ENCODE data around the gene UBR4. TPM values are rescaled to one million over a fixed set of nuclear protein-coding genes. Genes with fewer than 3 reads are reported as not detected.
"Not testable (repeated sequence)": the region's sequence is repeated elsewhere in the genome, so short reads cannot be mapped to it uniquely, and the experiment has no call there.

The UBR4 gene
- total RNA-seq, 2 donors from 2014 or later: 148 to 151 TPM

DNA sequence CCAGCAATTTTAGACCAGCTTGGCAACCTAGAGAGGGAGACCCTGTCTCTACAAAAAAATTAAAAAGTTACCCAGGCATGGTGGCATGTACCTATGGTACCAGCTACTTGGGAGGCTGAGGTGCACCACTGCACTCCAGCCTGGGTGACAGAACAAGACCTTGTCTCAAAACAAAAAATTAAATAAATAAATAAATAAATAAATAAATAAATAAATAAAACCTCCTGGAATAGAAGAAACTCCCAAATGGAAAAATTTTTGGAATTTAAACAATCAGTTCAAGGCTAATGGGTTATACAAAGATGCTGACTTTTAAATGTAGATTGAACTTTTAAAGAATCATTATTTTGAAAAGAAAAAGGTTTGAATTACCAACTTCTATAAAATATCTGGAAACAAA, 22.2 kb downstream of the UBR4 start:
- Mint-ChIP-seq H3K4me1 (no peaks in the 10 kb centered on the region), H3K4me3 (no peak overlapping the region), H3K9me3 (no peaks in the 10 kb centered on the region), H3K36me3 (ENCODE audit: low read depth) (peaks cover 84% of the 10 kb centered on the region), H3K27ac (no peak overlapping the region), H3K27me3 (ENCODE audit: insufficient read depth) (no peaks in the 10 kb centered on the region)
- Histone ChIP-seq H3K27me3 (ENCODE audit: control insufficient read depth, insufficient read depth, low read length, poor library complexity, severe bottlenecking) (no peaks in the 10 kb centered on the region), H3K9ac (ENCODE audit: extremely low read depth, low read length, poor library complexity, severe bottlenecking) (no peak overlapping the region), H3K36me3 (ENCODE audit: control insufficient read depth, insufficient read depth, low read length) (peaks cover 95% of the 10 kb centered on the region), H3K27ac (ENCODE audit: low read depth, low read length) (no peak overlapping the region), H3K4me1 (ENCODE audit: control insufficient read depth, insufficient read depth, low read length) (no peaks in the 10 kb centered on the region), H3K4me3 (ENCODE audit: low read length) (no peak overlapping the region), H3K9me3 (ENCODE audit: control insufficient read depth, low read length) (no peaks in the 10 kb centered on the region)
- TF ChIP-seq, protein P1, sequence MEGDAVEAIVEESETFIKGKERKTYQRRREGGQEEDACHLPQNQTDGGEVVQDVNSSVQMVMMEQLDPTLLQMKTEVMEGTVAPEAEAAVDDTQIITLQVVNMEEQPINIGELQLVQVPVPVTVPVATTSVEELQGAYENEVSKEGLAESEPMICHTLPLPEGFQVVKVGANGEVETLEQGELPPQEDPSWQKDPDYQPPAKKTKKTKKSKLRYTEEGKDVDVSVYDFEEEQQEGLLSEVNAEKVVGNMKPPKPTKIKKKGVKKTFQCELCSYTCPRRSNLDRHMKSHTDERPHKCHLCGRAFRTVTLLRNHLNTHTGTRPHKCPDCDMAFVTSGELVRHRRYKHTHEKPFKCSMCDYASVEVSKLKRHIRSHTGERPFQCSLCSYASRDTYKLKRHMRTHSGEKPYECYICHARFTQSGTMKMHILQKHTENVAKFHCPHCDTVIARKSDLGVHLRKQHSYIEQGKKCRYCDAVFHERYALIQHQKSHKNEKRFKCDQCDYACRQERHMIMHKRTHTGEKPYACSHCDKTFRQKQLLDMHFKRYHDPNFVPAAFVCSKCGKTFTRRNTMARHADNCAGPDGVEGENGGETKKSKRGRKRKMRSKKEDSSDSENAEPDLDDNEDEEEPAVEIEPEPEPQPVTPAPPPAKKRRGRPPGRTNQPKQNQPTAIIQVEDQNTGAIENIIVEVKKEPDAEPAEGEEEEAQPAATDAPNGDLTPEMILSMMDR (conservative IDR thresholded peaks at IDR 0.05): no peak
- DNase-seq: no peak

DNA sequence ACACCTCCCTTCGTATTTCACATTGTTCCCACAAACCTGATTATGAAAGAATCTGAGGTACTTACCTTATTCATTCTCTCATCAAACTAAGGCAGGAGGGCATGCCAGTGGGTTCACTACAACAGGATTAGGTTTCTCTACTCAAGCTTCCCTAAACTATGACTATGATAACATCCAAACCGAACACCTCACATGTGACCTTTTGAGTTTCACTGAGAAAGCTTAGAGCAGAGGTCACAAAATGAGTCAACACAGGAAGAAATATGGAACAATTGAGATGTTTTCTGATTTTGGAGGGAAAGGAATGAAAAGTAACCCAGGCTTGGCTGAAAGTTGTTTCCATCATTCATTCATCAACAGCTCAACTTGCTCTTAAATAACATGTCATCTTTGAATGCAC, 24.1 kb downstream of the UBR4 start:
- Mint-ChIP-seq H3K27ac (no peak overlapping the region), H3K36me3 (ENCODE audit: low read depth) (peaks cover 83% of the 10 kb centered on the region), H3K4me1 (no peaks in the 10 kb centered on the region), H3K9me3 (no peaks in the 10 kb centered on the region), H3K4me3 (no peak overlapping the region), H3K27me3 (ENCODE audit: insufficient read depth) (no peaks in the 10 kb centered on the region)
- H3K4me1 ChIP-seq (ENCODE audit: control insufficient read depth, insufficient read depth, low read length): no peaks in the 10 kb centered on the region
- no peaks in the 10 kb centered on the region for H3K9me3 ChIP-seq (ENCODE audit: control insufficient read depth, low read length)
- WGBS, 2 experiments (ENCODE audit: insufficient coverage in 1 of 2, insufficient read length in 1 of 2): 100% methylated on average over 2 of the region's 2 CpGs
- H3K27me3 ChIP-seq (ENCODE audit: control insufficient read depth, insufficient read depth, low read length, poor library complexity, severe bottlenecking): no peaks in the 10 kb centered on the region
- no peak overlapping the region for H3K4me3 ChIP-seq (ENCODE audit: low read length)
- H3K27ac ChIP-seq (ENCODE audit: low read depth, low read length): no peak overlapping the region
- no peak for DNase-seq
- peaks cover 95% of the 10 kb centered on the region for H3K36me3 ChIP-seq (ENCODE audit: control insufficient read depth, insufficient read depth, low read length)
- TF ChIP-seq, protein P1 (conservative IDR thresholded peaks at IDR 0.05): no peak
- no peak overlapping the region for H3K9ac ChIP-seq (ENCODE audit: extremely low read depth, low read length, poor library complexity, severe bottlenecking)

DNA sequence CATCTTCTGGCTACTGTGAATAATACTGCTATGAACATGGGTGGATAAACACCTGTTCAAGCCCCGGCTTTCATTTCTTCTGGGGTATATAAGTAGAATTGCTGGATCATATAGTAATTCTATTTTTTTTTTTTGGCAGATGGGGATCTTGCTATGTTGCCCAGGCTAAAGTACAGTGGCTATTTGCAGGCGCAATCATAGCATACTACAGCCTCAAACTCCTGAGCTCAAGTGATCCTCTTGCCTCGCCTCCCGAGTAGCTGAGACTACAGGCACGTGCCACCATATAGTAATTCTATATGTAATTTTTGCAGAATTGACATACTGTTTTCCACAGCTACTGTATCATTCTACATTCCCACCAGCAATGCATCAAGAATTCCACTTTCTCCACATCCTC, 27.8 kb downstream of the UBR4 start:
- no peak for DNase-seq
- Mint-ChIP-seq H3K4me3 (no peak overlapping the region), H3K36me3 (ENCODE audit: low read depth) (peaks cover 78% of the 10 kb centered on the region), H3K27ac (no peak overlapping the region), H3K4me1 (no peaks in the 10 kb centered on the region), H3K27me3 (ENCODE audit: insufficient read depth) (no peaks in the 10 kb centered on the region), H3K9me3 (no peaks in the 10 kb centered on the region)
- TF ChIP-seq, protein P1 (conservative IDR thresholded peaks at IDR 0.05): no peak
- Histone ChIP-seq H3K9me3 (ENCODE audit: control insufficient read depth, low read length) (no peaks in the 10 kb centered on the region), H3K4me1 (ENCODE audit: control insufficient read depth, insufficient read depth, low read length) (no peaks in the 10 kb centered on the region), H3K4me3 (ENCODE audit: low read length) (no peak overlapping the region), H3K27me3 (ENCODE audit: control insufficient read depth, insufficient read depth, low read length, poor library complexity, severe bottlenecking) (no peaks in the 10 kb centered on the region), H3K9ac (ENCODE audit: extremely low read depth, low read length, poor library complexity, severe bottlenecking) (no peak overlapping the region), H3K36me3 (ENCODE audit: control insufficient read depth, insufficient read depth, low read length) (peaks cover 99% of the 10 kb centered on the region), H3K27ac (ENCODE audit: low read depth, low read length) (no peak overlapping the region)
- 94 to 100% methylated on average over 2 to 5 of the region's 5 CpGs for WGBS, 2 experiments (ENCODE audit: insufficient coverage in 1 of 2, insufficient read length in 1 of 2)

DNA sequence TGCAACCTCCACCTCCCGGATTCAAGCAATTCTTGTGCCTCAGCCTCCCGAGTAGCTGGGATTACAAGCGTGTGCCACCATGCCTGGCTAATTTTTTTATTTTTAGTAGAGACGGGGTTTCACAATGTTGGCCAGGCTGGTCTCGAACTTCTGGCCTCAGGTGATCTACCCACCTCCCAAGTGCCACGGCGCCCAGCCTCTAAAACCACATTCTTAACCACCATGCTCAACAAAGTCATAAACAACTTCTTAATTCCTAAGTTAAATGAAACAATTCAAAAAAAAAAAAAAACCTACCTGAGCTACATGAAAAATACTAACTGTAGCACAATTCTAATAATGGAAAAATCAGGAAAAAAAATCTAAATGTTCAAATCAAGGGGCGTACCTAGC, 29.8 kb downstream of the UBR4 start:
- H3K4me3 ChIP-seq (ENCODE audit: low read length); H3K27ac ChIP-seq (ENCODE audit: low read depth, low read length); H3K9me3 ChIP-seq (ENCODE audit: control insufficient read depth, low read length); H3K27ac Mint-ChIP-seq; H3K4me1 Mint-ChIP-seq; H3K9ac ChIP-seq (ENCODE audit: extremely low read depth, low read length, poor library complexity, severe bottlenecking); H3K9me3 Mint-ChIP-seq; H3K4me1 ChIP-seq (ENCODE audit: control insufficient read depth, insufficient read depth, low read length); DNase-seq; H3K27me3 Mint-ChIP-seq (ENCODE audit: insufficient read depth); H3K4me3 Mint-ChIP-seq; H3K27me3 ChIP-seq (ENCODE audit: control insufficient read depth, insufficient read depth, low read length, poor library complexity, severe bottlenecking): not testable (repeated sequence)
- peaks cover 100% of the 10 kb centered on the region for H3K36me3 ChIP-seq (ENCODE audit: control insufficient read depth, insufficient read depth, low read length)
- 95 to 96% methylated on average over 5 to 8 of the region's 8 CpGs for WGBS, 2 experiments (ENCODE audit: insufficient coverage in 1 of 2, insufficient read length in 1 of 2)
- peaks cover 76% of the 10 kb centered on the region for H3K36me3 Mint-ChIP-seq (ENCODE audit: low read depth)
